Keratinocyte (primary cell): ENCODE results near the gene PLAC1. TPM values are rescaled to one million over a fixed set of nuclear protein-coding genes. Genes with fewer than 3 reads are reported as not detected.

Experiments
- DNase-seq: peaks from one replicate; pipeline ENCODE4 v3.0.0-alpha.2; 2011; ENCODE audit warnings: low read depth, missing footprints, low spot score
- FAIRE-seq: peaks from 2 replicates; lab custom pipeline; 2011; peaks lifted over from hg19 to GRCh38; lab: Jason Lieb, UNC
- H2AFZ ChIP-seq: 2 replicates; pipeline ENCODE4 v1.6.0; 2012; ENCODE audit warnings: low read length, control low read depth, inconsistent platforms; ENCODE audit not compliant: control insufficient read depth
- H3K27ac ChIP-seq: 2 replicates; pipeline ENCODE4 v1.5.1; 2011; ENCODE audit warnings: low read length; ENCODE audit not compliant: control insufficient read depth, insufficient read depth
- H3K27me3 ChIP-seq: 3 replicates; pipeline ENCODE4 v1.6.0; 2011; ENCODE audit warnings: low read length; ENCODE audit not compliant: control insufficient read depth, insufficient read depth; ENCODE audit errors: extremely low read depth
- H3K36me3 ChIP-seq, 2 experiments: 2 replicates in 1 of 2; 3 replicates in 1 of 2; pipeline ENCODE4 v1.5.1; 2011; ENCODE audit warnings: low read length in 2 of 2, mild to moderate bottlenecking in 1 of 2; ENCODE audit not compliant: control insufficient read depth in 2 of 2, insufficient read depth in 2 of 2; ENCODE audit errors: extremely low read depth in 1 of 2
- H3K4me1 ChIP-seq: 3 replicates; pipeline ENCODE4 v1.5.1; 2011; ENCODE audit warnings: low read length; ENCODE audit not compliant: control insufficient read depth, insufficient read depth; ENCODE audit errors: extremely low read depth
- H3K4me2 ChIP-seq: 3 replicates; pipeline ENCODE4 v1.6.0; 2011; ENCODE audit warnings: low read depth, low read length; ENCODE audit not compliant: control insufficient read depth, insufficient read depth; ENCODE audit errors: extremely low read depth
- H3K4me3 ChIP-seq, 3 experiments: fragments of 200-600 bp in 1 of 3; sonication (generic) in 1 of 3; 2 replicates in 2 of 3; 3 replicates in 1 of 3; pipeline ENCODE4 v1.5.1; 2011 to 2016; ENCODE audit warnings: low read length in 3 of 3, mild to moderate bottlenecking in 3 of 3, control low read depth in 2 of 3, inconsistent platforms in 1 of 3, low read depth in 1 of 3, mixed read lengths in 1 of 3, mixed run types in 1 of 3, moderate library complexity in 1 of 3; ENCODE audit not compliant: control insufficient read depth in 2 of 3, insufficient read depth in 2 of 3; ENCODE audit errors: extremely low read depth in 1 of 3
- H3K79me2 ChIP-seq: 2 replicates; pipeline ENCODE4 v1.6.0; 2012; ENCODE audit warnings: low read length; ENCODE audit not compliant: control insufficient read depth, insufficient read depth
- H3K9ac ChIP-seq: 3 replicates; pipeline ENCODE4 v1.6.0; 2011; ENCODE audit warnings: low read length; ENCODE audit not compliant: control insufficient read depth, insufficient read depth; ENCODE audit errors: extremely low read depth
- H3K9me1 ChIP-seq: 3 replicates; pipeline ENCODE4 v1.6.0; 2011; ENCODE audit warnings: low read length; ENCODE audit not compliant: control insufficient read depth, insufficient read depth; ENCODE audit errors: extremely low read depth
- H3K9me3 ChIP-seq: 2 replicates; pipeline ENCODE4 v1.5.1; 2012; ENCODE audit warnings: low read depth, low read length; ENCODE audit not compliant: control insufficient read depth
- H4K20me1 ChIP-seq: 3 replicates; pipeline ENCODE4 v1.6.0; 2011; ENCODE audit warnings: low read length; ENCODE audit not compliant: control insufficient read depth, insufficient read depth; ENCODE audit errors: extremely low read depth
- EZH2 ChIP-seq: IDR thresholded peaks from one replicate; pipeline ENCODE4 v1.6.1; 2012; ENCODE audit warnings: inconsistent platforms, mild to moderate bottlenecking, low read length, moderate library complexity
- dilution Hi-C: fragments of 300-500 bp; cut with MboI; formaldehyde crosslinking; loops from one replicate; pipeline ENCODE4 v1.7.0; 2020; ENCODE audit warnings: low sequenced_read_pairs; ENCODE audit not compliant: extremely low pct_ligation_motif_present
- polyA plus RNA-seq, 5 experiments: library from polyadenylated mRNA; depleted of rRNA in 3 of 5; stranded (reverse) in 3 of 5; stranded (forward) in 1 of 5; unstranded in 1 of 5; fragments of >200 nt; gene quantifications; 1 replicate in 1 of 5; 2 replicates in 3 of 5; 3 replicates in 1 of 5; pipeline versions ENCODE4 v1.2.1 to v1.2.3, GENCODE V29; 2011 to 2012; ENCODE audit warnings: missing spikeins in 2 of 5, low read depth in 1 of 5, low replicate concordance in 1 of 5
- TF ChIP-seq, protein P1 (sequence below), 3 experiments: IDR thresholded peaks in 1 of 3; conservative IDR thresholded peaks in 1 of 3; optimal IDR thresholded peaks in 1 of 3; 2 replicates in 2 of 3; 3 replicates in 1 of 3; pipeline versions ENCODE3 to v1.5.1; 2011; ENCODE audit warnings: low read length in 3 of 3, mild to moderate bottlenecking in 3 of 3, moderate library complexity in 2 of 3, control low read depth in 1 of 3, inconsistent platforms in 1 of 3; ENCODE audit not compliant: insufficient read depth in 2 of 3; ENCODE audit errors: extremely low read depth in 1 of 3

Gene PLAC1
- polyA plus RNA-seq, 1 donor (not counting 4 experiments of a cell fraction or from before 2014, with no cell fraction given), result 8.5 TPM

DNA sequence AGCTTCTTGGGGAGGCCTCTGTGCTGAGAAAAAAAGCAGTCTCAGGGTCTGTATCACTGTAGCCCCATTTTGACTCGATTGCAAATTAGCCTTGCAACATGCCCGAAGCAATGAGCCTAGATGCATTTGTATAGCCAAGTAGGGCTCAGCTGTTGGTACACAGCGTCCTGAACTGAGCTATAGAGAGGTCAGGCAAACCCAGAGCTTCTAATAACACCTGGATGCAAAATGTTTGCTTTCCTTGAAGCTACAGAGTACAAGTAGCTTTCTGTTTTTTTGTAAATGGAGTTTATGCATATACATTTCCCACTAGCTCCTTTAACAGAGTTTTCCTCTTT lies 87.8 kb downstream of the PLAC1 start:
- no peaks in the 10 kb centered on the region for H3K79me2 ChIP-seq
- no peaks in the 10 kb centered on the region for H3K9me3 ChIP-seq
- H3K4me3 ChIP-seq, result no peak overlapping the region
- no peaks in the 10 kb centered on the region for H3K27me3 ChIP-seq
- DNase-seq (no peak), FAIRE-seq (no peak)
- no peak for TF ChIP-seq EZH2
- TF ChIP-seq, protein P1, sequence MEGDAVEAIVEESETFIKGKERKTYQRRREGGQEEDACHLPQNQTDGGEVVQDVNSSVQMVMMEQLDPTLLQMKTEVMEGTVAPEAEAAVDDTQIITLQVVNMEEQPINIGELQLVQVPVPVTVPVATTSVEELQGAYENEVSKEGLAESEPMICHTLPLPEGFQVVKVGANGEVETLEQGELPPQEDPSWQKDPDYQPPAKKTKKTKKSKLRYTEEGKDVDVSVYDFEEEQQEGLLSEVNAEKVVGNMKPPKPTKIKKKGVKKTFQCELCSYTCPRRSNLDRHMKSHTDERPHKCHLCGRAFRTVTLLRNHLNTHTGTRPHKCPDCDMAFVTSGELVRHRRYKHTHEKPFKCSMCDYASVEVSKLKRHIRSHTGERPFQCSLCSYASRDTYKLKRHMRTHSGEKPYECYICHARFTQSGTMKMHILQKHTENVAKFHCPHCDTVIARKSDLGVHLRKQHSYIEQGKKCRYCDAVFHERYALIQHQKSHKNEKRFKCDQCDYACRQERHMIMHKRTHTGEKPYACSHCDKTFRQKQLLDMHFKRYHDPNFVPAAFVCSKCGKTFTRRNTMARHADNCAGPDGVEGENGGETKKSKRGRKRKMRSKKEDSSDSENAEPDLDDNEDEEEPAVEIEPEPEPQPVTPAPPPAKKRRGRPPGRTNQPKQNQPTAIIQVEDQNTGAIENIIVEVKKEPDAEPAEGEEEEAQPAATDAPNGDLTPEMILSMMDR (optimal IDR thresholded peaks at IDR 0.05 in 1 of 3, IDR thresholded peaks at IDR 0.05 in 1 of 3, conservative IDR thresholded peaks at IDR 0.05 in 1 of 3; ENCODE audit: extremely low read depth in 1 of 3, insufficient read depth in 2 of 3, low read length in 3 of 3), result no peak
- no peak overlapping the region for H3K9ac ChIP-seq
- H4K20me1 ChIP-seq, result no peaks in the 10 kb centered on the region
- H2AFZ ChIP-seq, result no peak overlapping the region
- no peak overlapping the region for H3K27ac ChIP-seq
- H3K36me3 ChIP-seq, result no peaks in the 10 kb centered on the region
- no peaks in the 10 kb centered on the region for H3K9me1 ChIP-seq
- dilution Hi-C loops, result no loop called here
- peaks cover 9% of the 10 kb centered on the region for H3K4me1 ChIP-seq
- no peak overlapping the region for H3K4me2 ChIP-seq

DNA sequence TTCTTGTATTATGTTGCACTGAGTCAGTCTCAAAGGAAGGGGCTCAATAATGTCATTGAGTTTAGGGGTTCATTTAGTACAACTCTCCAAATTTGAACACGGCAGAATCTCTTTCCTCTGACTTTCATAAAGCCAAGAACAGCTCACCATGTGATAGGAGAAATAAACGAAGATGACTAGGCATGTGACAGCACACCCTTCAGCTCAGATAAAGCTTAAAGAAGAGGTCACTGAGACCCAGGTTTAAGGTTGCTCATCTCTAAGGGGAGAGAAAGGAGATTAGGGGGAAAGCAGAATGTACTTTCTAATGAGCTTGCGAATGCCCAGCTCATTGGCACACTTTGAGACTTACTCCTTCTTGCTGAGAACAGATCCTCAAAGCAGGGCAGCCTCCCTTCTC lies 89.0 kb downstream of the PLAC1 start:
- Histone ChIP-seq H3K27me3 (no peaks in the 10 kb centered on the region), H4K20me1 (no peaks in the 10 kb centered on the region), H3K79me2 (no peaks in the 10 kb centered on the region), H3K36me3 (no peaks in the 10 kb centered on the region), H3K4me2 (no peak overlapping the region), H2AFZ (no peak overlapping the region), H3K27ac (no peak overlapping the region), H3K4me3 (no peak overlapping the region), H3K9me1 (no peaks in the 10 kb centered on the region), H3K4me1 (peaks cover 9% of the 10 kb centered on the region), H3K9ac (no peak overlapping the region), H3K9me3 (no peaks in the 10 kb centered on the region)
- dilution Hi-C loops, result no loop called here
- DNase-seq, result no peak
- TF ChIP-seq EZH2, result no peak
- TF ChIP-seq, protein P1 (optimal IDR thresholded peaks at IDR 0.05 in 1 of 3, IDR thresholded peaks at IDR 0.05 in 1 of 3, conservative IDR thresholded peaks at IDR 0.05 in 1 of 3; ENCODE audit: extremely low read depth in 1 of 3, insufficient read depth in 2 of 3, low read length in 3 of 3), result no peak
- no peak for FAIRE-seq
